ENCODE data around the gene SH3TC2. TPM values are rescaled to one million over a fixed set of nuclear protein-coding genes. Genes with fewer than 3 reads are reported as not detected.

The SH3TC2 gene
- total RNA-seq, 1 experiment from 2014 or later, result 32.0 TPM

DNA sequence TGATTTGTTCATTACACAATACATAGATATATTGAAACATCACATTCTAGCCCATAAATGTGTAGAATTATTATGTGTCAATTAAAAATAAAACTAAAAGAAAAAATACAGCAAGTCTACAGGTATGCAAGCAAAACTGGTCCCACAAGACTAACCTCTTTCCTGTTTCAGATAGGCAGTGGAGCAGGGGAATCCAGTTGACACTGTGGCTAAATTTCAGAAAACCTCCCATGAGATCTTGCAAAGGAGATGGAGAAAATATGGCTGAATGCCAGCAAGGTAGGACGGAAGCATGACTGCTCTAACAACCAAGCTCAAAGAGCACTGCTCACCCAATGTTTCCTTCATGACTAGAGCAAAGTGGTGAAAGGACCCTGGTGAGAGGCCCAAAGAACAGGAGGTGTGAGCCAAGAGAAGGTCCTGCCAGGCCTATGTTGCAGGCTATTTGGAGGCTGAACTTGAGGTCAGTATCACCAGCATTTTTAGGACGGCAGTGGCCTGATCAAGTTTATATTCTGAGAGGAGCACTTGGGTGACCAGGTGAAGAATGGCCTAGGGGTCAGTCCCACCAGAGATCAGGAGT is 1.1 kb upstream of the SH3TC2 start:
- peaks cover 6% of the 10 kb centered on the region; the same call in 1 of the 2 replicates for H3K9me2 ChIP-seq (replicated peaks; ENCODE audit: low read length)
- no TSS peak for BruUV-seq (replicated peaks)
- TF ChIP-seq EZH2 (IDR thresholded peaks at IDR 0.05; ENCODE audit: low read length, unreplicated experiment) (no peak), EZH2phosphoT487 (IDR thresholded peaks at IDR 0.05; ENCODE audit: borderline replicate concordance, low read length) (no peak)
- TF ChIP-seq, protein P1, sequence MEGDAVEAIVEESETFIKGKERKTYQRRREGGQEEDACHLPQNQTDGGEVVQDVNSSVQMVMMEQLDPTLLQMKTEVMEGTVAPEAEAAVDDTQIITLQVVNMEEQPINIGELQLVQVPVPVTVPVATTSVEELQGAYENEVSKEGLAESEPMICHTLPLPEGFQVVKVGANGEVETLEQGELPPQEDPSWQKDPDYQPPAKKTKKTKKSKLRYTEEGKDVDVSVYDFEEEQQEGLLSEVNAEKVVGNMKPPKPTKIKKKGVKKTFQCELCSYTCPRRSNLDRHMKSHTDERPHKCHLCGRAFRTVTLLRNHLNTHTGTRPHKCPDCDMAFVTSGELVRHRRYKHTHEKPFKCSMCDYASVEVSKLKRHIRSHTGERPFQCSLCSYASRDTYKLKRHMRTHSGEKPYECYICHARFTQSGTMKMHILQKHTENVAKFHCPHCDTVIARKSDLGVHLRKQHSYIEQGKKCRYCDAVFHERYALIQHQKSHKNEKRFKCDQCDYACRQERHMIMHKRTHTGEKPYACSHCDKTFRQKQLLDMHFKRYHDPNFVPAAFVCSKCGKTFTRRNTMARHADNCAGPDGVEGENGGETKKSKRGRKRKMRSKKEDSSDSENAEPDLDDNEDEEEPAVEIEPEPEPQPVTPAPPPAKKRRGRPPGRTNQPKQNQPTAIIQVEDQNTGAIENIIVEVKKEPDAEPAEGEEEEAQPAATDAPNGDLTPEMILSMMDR (conservative IDR thresholded peaks at IDR 0.05; ENCODE audit: low read depth, low read length), result no peak
- no peak for ATAC-seq
- H3K9ac ChIP-seq (ENCODE audit: low read length), result peak overlapping the region; percentile 90
- H4K20me1 ChIP-seq (ENCODE audit: low read length), result no peaks in the 10 kb centered on the region
- H3K9me3 ChIP-seq (ENCODE audit: low read length), result no peaks in the 10 kb centered on the region
- CTCF ChIA-PET, result interaction anchor here (1.4 to 1.9 kb wide), 2 partner anchors 9 to 51 kb away, joined by 4 to 16 read pairs; no protein-coding TSS in a partner anchor
- peak; percentile 98 for DNase-seq
- peak overlapping the region; percentile 95 for H3K27ac ChIP-seq (ENCODE audit: low read length)
- H3F3A ChIP-seq (ENCODE audit: low read length, unreplicated experiment), result peaks cover 22% of the 10 kb centered on the region
- H3K4me1 ChIP-seq (ENCODE audit: insufficient read depth, low read length), result peaks cover 58% of the 10 kb centered on the region
- peaks cover 42% of the 10 kb centered on the region for H3K79me2 ChIP-seq (ENCODE audit: low read length)
- intact Hi-C loops (cut with micrococcal nuclease), result loop anchor here (2.0 kb wide), 2 partner anchors 101 to 165 kb away; no protein-coding TSS in a partner anchor
- H3K27me3 ChIP-seq (ENCODE audit: low read length), result no peaks in the 10 kb centered on the region
- 0 out of 2 replicates have a peak overlapping the region, but pooled peaks have one; percentile 1 for H2AFZ ChIP-seq (ENCODE audit: low read length)
- peaks cover 18% of the 10 kb centered on the region for H3K36me3 ChIP-seq (ENCODE audit: low read depth, low read length)
- H3K4me3 ChIP-seq (ENCODE audit: low read length), result peak overlapping the region; percentile 33
- H3K4me2 ChIP-seq (ENCODE audit: low read length), result peak overlapping the region; percentile 80
- POLR2A ChIA-PET (ENCODE audit: unreplicated experiment), result no interaction called here

DNA sequence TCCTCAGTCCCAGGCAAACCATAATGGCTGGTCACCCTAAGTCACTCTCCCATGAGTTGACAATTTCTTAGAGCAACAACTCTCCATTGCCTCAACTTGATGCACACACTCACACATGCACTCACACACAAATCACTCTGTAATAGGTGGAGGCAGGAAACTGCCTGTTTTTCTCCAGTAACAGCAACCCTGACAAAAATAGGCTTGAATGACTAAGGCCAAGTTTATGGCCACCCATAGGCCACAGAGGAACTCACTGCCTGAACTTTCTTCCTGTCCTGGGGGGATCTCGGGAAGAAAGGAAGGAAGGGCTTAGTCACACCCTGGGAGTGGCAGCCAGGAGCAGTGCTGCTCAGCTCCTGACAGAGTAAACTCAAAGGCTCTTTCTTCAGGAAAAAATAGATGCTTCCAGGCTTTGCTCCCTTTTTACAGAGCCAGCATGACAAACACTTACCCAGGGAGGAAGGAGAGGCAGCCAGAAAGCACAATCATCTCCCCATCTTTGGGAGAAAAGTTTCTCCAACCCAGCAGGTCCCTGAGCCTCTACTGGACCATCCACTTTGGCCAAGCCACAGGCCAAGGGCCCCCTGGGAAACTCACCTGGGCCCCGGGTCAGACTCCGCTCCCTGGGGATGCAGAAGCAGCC is 368 bp downstream of the SH3TC2 start:
- peaks cover 22% of the 10 kb centered on the region for H3F3A ChIP-seq (ENCODE audit: low read length, unreplicated experiment)
- H2AFZ ChIP-seq (ENCODE audit: low read length), result peak overlapping the region; percentile 27; the same call in 1 of the 2 replicates
- H3K4me1 ChIP-seq (ENCODE audit: insufficient read depth, low read length), result peaks cover 62% of the 10 kb centered on the region
- ATAC-seq (peak; percentile 86), DNase-seq (peak; percentile 100)
- H3K9me3 ChIP-seq (ENCODE audit: low read length), result peaks cover 4% of the 10 kb centered on the region; the same call in 1 of the 2 replicates
- H3K27me3 ChIP-seq (ENCODE audit: low read length), result no peaks in the 10 kb centered on the region
- H3K36me3 ChIP-seq (ENCODE audit: low read depth, low read length), result peaks cover 24% of the 10 kb centered on the region
- ChIA-PET POLR2A (ENCODE audit: unreplicated experiment) (interaction anchor here (0.5 to 1.1 kb wide), 4 partner anchors 9 to 81 kb away, joined by 3 to 10 read pairs (median 7); no protein-coding TSS in a partner anchor), CTCF (interaction anchor here (1.2 to 1.9 kb wide), 3 partner anchors 10 to 52 kb away, joined by 7 to 16 read pairs (median 10); no protein-coding TSS in a partner anchor)
- H3K9me2 ChIP-seq (replicated peaks; ENCODE audit: low read length), result peaks cover 6% of the 10 kb centered on the region; the same call in 1 of the 2 replicates
- no peaks in the 10 kb centered on the region for H4K20me1 ChIP-seq (ENCODE audit: low read length)
- H3K79me2 ChIP-seq (ENCODE audit: low read length), result peaks cover 51% of the 10 kb centered on the region
- peak overlapping the region; percentile 90 for H3K9ac ChIP-seq (ENCODE audit: low read length)
- H3K4me2 ChIP-seq (ENCODE audit: low read length), result peak overlapping the region; percentile 80
- peak overlapping the region; percentile 47 for H3K4me3 ChIP-seq (ENCODE audit: low read length)
- peak overlapping the region; percentile 95 for H3K27ac ChIP-seq (ENCODE audit: low read length)
- no TSS peak for BruUV-seq (replicated peaks)
- intact Hi-C loops (cut with micrococcal nuclease), result loop anchor here (1.0 to 2.0 kb wide), 8 partner anchors 9 to 166 kb away; no protein-coding TSS in a partner anchor
- TF ChIP-seq EZH2 (IDR thresholded peaks at IDR 0.05; ENCODE audit: low read length, unreplicated experiment) (no peak), EZH2phosphoT487 (IDR thresholded peaks at IDR 0.05; ENCODE audit: borderline replicate concordance, low read length) (no peak)
- TF ChIP-seq, protein P1 (conservative IDR thresholded peaks at IDR 0.05; ENCODE audit: low read depth, low read length), result no peak
